ENCODE measurements around the gene OMG. TPM values are rescaled to one million over a fixed set of nuclear protein-coding genes. Genes with fewer than 3 reads are reported as not detected.
"Not testable (repeated sequence)": the region's sequence is repeated elsewhere in the genome, so short reads cannot be mapped to it uniquely, and the experiment has no call there.

The OMG gene
- total RNA-seq, 1 donor from 2014 or later, result not detected

DNA sequence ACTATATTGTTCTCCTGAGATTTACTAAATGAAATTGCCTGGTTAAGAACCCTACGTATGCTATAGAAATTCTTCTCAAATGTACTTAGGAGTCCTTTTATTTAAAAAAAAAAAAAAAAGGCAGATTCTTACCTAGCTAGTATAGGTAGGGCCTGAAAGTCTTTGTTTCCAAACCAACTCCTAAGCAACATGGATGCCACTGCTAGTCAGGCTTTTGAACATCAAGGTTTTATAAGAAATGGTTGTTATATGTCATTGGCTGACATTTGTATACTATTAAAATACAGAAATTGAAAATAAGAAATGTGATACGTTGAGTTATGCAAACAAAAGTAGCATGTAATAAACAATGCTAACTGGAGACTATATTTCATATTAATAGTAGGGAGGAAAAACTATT, 23.2 kb upstream of the OMG start:
- H3K9me3 Mint-ChIP-seq, result no peaks in the 10 kb centered on the region
- no peaks in the 10 kb centered on the region for H3K27me3 Mint-ChIP-seq (ENCODE audit: low read depth)
- H3K4me1 Mint-ChIP-seq, result no peaks in the 10 kb centered on the region
- no peak overlapping the region for H3K4me3 Mint-ChIP-seq
- no peak overlapping the region for H3K27ac Mint-ChIP-seq
- peaks cover 2% of the 10 kb centered on the region for H3K36me3 Mint-ChIP-seq
- DNase-seq (ENCODE audit: low spot score in 2 of 2, unreplicated experiment in 2 of 2), result no peak
- TF ChIP-seq, protein P1, sequence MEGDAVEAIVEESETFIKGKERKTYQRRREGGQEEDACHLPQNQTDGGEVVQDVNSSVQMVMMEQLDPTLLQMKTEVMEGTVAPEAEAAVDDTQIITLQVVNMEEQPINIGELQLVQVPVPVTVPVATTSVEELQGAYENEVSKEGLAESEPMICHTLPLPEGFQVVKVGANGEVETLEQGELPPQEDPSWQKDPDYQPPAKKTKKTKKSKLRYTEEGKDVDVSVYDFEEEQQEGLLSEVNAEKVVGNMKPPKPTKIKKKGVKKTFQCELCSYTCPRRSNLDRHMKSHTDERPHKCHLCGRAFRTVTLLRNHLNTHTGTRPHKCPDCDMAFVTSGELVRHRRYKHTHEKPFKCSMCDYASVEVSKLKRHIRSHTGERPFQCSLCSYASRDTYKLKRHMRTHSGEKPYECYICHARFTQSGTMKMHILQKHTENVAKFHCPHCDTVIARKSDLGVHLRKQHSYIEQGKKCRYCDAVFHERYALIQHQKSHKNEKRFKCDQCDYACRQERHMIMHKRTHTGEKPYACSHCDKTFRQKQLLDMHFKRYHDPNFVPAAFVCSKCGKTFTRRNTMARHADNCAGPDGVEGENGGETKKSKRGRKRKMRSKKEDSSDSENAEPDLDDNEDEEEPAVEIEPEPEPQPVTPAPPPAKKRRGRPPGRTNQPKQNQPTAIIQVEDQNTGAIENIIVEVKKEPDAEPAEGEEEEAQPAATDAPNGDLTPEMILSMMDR (IDR thresholded peaks at IDR 0.05; ENCODE audit: unreplicated experiment), result no peak

DNA sequence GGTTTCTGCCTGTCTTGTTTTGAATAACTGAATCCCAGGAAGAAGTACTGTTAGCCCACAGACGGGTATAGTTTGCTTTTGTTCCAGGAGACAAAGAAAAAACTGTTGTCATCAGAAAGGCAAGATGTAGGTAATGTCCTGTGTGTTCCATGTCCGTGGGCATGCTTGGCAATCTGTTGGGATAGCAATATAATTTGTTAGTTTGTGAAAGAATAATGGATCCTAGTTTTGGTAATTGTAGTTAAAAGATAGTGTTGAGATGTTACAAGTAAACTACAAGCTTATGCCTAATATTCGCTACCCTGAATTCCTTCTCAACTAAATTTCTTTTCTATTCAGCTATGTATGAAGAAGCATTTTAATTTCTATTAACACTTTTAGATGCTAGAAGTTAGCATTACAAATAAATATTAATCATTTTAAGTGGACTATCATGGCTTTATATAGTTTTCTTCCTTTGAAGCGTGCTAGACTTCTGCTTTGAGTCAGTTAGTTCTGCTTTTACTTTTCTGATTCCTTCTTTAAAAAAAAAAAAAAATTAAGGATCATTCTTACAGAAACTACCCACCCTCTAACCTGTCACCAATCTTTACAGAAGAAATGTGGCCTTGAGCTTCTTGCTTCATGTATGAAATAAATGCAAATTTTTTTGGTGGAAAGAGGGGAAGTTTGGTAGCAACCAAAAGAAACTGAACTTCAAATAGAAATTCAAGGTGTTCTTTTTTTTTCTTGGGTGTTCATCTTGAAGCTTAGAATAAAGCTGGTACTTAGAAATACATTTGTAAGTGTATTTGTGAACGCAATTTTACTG, 22.0 kb upstream of the OMG start:
- Mint-ChIP-seq H3K27ac (no peak overlapping the region), H3K4me3 (no peak overlapping the region), H3K4me1 (no peaks in the 10 kb centered on the region), H3K36me3 (peaks cover 2% of the 10 kb centered on the region), H3K9me3 (no peaks in the 10 kb centered on the region), H3K27me3 (ENCODE audit: low read depth) (no peaks in the 10 kb centered on the region)
- TF ChIP-seq, protein P1 (IDR thresholded peaks at IDR 0.05; ENCODE audit: unreplicated experiment), result no peak
- DNase-seq (ENCODE audit: low spot score in 2 of 2, unreplicated experiment in 2 of 2), result no peak

DNA sequence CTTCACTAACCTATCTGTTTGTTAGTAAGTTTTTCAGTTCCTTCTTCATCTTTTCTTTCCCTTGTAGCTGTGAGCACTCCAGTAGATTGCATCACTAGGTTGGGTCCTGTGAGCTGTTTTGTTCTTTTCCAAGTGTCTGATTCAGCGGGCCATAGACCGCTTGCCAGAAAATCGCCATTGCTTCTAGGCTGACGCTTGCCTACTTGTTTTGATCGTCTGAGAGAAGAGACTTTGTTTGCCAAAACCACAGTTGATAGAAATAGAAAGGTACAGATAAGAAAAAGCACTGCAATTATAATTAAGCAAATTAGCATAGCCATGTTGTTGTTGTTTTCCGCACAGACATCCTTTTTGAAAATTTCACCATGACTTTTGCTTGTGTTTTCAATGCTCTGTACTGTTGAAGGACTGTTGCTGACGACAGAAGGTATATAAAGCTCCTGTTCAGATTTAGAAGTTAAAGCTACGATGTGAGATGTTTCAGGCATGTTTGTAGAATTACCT, 21.3 kb upstream of the OMG start:
- Mint-ChIP-seq H3K4me3 (no peak overlapping the region), H3K27me3 (ENCODE audit: low read depth) (no peaks in the 10 kb centered on the region), H3K27ac (no peak overlapping the region), H3K4me1 (no peaks in the 10 kb centered on the region), H3K36me3 (peaks cover 4% of the 10 kb centered on the region), H3K9me3 (no peaks in the 10 kb centered on the region)
- DNase-seq (ENCODE audit: low spot score in 2 of 2, unreplicated experiment in 2 of 2), result no peak
- TF ChIP-seq, protein P1 (IDR thresholded peaks at IDR 0.05; ENCODE audit: unreplicated experiment), result no peak

DNA sequence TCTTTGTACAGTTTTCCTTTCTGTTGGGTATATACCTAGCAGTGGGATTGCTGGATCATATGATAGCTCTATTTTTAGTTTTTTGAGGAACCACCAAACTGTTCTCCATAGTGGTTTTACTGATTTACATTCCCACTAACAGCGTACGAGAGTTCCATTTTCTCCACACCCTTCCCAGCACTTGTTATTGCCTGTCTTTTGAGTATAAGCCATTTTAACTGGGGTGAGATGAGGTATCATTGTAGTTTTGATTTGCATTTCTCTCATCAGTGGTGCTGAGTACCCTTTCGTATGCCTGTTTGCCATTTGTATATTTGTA, 17.7 kb upstream of the OMG start:
- H3K4me3 Mint-ChIP-seq, result no peak overlapping the region
- no peaks in the 10 kb centered on the region for H3K27me3 Mint-ChIP-seq (ENCODE audit: low read depth)
- no peaks in the 10 kb centered on the region for H3K4me1 Mint-ChIP-seq
- H3K36me3 Mint-ChIP-seq, result peaks cover 5% of the 10 kb centered on the region
- no peak overlapping the region for H3K27ac Mint-ChIP-seq
- TF ChIP-seq, protein P1 (IDR thresholded peaks at IDR 0.05; ENCODE audit: unreplicated experiment), result no peak
- DNase-seq (ENCODE audit: low spot score in 2 of 2, unreplicated experiment in 2 of 2), result no peak
- no peaks in the 10 kb centered on the region for H3K9me3 Mint-ChIP-seq

DNA sequence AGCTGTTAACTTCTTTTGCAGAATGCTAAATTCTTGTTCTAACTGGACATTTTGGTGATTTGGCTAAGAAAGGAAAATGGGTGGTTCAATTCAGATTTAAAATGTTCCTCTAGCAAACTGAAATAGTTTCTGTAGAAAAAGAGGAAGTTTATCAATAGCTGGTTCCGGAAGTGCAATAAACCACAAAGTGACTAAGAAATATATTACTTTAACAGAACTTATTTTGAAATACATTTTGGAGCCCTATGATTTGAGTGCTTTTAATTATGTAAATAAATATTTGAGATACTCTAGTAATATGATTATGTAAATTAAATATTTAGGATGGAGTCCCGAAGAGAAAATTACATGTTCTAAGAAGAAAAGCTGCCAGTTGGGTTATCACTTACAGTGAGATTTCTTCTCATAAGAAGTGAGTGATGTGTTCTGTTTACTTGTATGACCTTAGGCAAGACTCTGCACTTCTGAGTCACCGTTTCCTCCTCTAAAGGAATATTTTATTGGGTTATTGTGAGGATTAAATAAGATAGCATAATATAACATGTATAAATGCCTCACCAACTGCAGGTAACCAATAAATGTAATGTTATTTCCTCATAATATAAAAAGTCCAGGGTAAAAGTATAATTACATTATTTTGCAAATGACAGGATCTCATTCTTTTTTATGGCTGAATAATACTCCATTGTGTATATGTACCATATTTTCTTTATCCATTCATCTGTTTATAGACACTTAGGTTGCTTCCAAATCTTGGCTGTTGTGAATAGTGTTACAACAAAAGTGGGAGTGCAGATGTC, 17.1 kb upstream of the OMG start, which contains the start of gene EVI2B:
EVI2B (minus strand) TSS at position 73 of the 800 bp plus-strand sequence. CDS start 8,445 bp downstream, outside the sequence.
- no peak within 1 kb of the TSS for H3K4me3 Mint-ChIP-seq
- no peaks in the 10 kb centered on the region for H3K27me3 Mint-ChIP-seq (ENCODE audit: low read depth)
- no peak within 1 kb of the TSS for H3K27ac Mint-ChIP-seq
- DNase-seq (ENCODE audit: low spot score in 2 of 2, unreplicated experiment in 2 of 2), result no peak
- no peaks in the 10 kb centered on the region for H3K4me1 Mint-ChIP-seq
- peaks cover 5% of the 10 kb centered on the region for H3K36me3 Mint-ChIP-seq
- TF ChIP-seq, protein P1 (IDR thresholded peaks at IDR 0.05; ENCODE audit: unreplicated experiment), result no peak
- H3K9me3 Mint-ChIP-seq, result no peaks in the 10 kb centered on the region

DNA sequence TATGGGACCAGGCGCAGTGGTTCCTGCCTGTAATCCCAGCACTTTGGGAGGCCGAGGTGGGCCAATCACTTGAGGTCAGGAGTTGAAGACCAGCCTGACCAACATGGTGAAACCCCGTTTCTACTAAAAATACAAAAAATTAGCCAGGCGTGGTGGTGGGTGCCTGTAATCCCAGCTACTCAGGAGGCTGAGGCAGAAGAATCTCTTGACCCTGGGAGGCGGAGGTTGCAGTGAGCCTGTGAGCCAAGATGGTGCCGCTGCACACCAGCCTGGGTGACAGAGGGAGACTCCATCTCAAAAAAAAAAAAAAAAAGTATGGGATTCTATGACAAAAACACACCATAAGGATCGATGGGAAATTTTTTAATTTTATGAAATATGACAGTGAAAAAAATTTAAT, 15.2 kb upstream of the OMG start:
- not testable (repeated sequence) for H3K27ac Mint-ChIP-seq; H3K4me3 Mint-ChIP-seq; H3K9me3 Mint-ChIP-seq; H3K36me3 Mint-ChIP-seq; H3K27me3 Mint-ChIP-seq (ENCODE audit: low read depth); DNase-seq (ENCODE audit: low spot score in 2 of 2, unreplicated experiment in 2 of 2)
- H3K4me1 Mint-ChIP-seq, result peaks cover 13% of the 10 kb centered on the region

Data from mesothelial cell of epicardium (in vitro differentiated cells).